Midbrain (tissue), 1 donor: ENCODE data around the gene G6PC1.
"Not testable (repeated sequence)": the region's sequence is repeated elsewhere in the genome, so short reads cannot be mapped to it uniquely, and the experiment has no call there.

Experiments used
- DNase-seq: peaks from one replicate; lab custom pipeline; 2025; lab: John Stamatoyannopoulos, UW

G6PC1 gene

DNA sequence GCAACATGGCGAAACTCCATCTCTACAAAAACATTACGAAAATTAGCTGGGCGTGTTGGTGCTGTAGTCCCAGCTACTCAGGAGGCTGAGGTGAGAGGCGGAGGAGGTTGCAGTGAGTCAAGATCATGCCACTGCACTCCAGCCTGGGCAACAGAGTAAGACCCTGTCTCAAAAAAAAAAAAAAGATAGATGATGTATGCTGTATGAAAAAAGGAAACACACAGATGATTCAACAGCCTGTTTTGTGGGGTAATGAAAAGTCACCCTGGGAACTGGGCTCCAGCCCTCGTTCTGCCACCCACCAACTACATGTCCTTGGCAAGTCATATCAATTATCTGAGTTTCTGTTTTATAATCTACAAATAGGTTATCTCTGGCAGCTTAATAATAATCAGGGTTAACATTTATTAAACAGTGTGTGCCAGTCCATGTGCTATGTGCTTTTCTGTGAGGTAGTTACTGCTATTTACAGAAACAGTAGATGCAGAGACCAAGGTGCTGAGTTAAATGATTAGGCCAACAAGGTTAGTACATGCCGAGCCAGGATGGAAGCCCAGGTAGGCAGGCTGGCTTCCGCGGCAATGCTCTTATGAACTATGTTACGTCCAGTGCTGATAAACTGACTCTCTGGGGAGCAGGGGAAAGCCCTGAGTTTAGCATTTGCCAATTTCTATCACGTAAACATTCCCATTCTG, 1.1 kb downstream of the G6PC1 start:
- no peak for DNase-seq

DNA sequence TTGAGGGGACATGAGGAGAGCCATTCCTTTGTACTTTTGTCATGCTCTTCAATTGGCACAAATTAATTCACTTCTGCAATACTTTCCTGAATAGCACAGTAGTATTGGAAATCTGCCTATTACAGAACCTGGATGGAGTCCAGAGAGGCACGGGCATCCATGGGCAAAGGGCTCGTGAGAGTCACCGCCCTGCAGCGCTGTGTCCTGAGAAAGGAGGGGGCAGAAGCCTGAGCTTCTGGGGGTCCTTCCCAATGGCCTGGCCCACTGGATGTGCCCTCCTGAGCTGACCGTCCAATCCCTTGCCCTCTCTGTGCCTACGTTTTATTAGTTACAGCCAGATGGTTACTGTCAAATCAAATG, 3.5 kb downstream of the G6PC1 start:
- DNase-seq: no peak

DNA sequence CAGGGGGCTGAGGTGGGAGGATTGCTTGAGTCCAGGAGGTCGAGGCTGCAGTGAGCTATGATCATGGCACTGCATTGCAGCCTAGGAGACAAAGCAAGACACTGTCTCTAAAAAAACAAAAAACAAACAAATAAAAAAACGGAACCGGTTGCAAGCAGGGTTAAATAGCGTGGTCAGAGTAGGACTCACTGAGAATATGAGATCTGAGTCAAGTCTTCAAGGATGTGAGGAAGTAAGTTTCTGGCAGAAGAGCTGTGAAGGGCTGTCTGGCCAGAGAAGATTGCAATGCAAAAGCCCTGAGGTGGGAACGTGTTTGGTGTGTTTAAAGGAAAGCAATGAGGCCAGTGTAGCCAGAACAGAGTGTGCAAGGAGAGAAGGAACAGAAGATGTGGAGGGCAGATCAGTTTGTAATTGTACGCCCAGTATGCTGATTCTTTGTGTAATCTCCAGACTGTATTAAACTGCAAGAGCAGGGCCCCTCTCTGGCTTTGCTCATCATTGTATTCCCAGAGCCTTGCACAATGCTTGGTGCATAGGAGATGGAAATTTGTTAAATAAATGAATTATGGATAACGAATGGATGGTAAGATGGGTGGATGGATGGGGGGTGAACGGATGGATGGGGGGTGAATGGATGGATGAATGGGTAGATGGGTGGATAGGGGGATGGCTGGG, 6.3 kb downstream of the G6PC1 start:
- no peak for DNase-seq

DNA sequence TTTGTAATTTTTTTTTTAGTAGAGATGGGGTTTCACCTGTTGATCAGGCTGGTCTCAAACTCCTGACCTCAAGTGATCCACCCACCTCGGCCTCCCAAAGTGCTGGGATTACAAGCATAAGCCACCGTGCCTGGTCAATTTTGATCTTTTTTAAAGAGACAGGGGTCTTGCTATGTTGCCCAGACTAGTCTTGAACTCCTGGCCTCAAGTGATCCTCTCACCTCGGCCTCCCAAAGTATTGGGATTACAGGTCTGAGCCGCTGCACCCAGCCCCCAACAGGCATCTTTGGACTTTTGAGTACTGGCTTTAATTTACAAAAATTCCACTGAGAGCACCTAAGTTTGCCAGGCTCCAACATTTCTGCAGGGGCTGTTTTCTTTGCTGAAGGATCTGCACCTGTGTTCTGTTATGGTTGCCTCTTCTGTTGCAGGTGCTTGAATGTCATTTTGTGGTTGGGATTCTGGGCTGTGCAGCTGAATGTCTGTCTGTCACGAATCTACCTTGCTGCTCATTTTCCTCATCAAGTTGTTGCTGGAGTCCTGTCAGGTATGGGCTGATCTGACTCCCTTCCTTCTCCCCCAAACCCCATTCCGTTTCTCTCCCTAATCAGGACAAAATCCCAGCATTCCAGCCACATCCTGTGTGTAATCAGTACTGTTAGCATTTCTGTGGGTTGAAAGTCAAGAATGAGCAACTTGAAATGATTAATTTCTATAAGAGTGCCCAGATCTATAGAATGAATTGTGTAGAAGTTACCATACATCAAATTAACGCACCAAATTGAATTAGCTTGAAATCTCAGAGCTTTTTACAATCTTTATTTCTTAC, 8.5 kb downstream of the G6PC1 start:
- no peak for DNase-seq

DNA sequence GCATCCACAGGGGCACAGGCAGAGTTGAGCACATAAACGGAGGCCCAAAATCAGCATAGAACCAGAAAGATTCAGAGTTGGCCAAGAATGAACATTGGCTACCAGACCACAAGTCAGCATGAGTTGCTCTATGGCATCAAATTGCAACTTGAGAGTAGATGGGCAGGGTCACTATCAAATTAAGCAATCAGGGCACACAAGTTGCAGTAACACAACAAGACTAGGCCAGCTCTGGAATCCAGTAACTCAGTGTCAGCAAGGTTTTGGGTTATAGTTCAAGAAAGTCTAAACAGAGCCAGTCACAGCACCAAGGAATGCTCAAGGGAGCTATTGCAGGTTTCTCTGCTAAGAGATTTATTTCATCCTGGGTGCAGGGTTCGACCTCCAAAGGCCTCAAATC, 12.9 kb downstream of the G6PC1 start:
- DNase-seq: no peak

DNA sequence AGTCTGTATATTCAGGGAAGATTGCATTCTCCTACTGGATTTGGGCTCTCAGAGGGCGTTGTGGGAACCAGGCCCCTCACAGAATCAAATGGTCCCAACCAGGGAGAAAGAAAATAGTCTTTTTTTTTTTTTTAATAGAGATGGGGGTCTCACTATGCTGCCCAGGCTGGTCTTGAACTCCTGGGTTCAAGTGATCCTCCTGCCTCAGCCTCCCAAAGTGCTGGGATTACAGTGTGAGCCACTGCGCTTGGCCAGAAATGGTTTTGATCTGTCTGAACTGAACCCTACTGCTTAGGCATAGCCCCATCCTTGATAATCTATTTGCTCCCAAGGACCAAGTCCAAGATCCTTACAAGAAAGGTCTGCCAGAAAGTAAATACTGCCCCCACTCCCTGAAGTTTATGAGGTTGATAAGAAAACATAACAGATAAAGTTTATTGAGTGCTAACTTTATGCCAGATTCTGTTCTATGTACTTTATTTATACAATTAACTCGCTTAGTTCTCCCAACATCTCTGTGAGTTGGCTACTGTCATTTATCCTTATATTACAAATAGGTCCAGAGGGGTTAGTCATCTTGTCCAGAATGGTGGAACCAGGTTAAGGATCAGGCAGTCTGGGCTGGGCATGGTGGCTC, 13.5 kb downstream of the G6PC1 start:
- no peak for DNase-seq

DNA sequence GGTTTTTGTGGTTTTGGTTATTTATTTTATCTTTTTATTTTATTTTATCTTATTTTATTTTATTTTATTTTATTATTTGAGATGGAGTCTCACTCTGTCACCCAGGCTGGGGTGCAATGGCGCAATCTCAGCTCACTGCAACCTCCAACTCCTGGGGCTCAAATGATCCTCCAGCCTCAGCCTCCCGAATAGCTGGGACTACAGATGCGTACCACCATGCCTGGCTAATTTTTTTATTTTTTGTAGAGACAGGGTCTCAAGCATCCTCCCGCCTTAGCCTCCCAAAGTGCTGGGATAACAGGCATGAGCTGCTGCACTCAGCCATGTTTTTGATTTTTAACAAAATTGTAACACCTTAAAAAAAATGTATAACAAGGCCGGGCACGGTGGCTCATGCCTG, 14.7 kb downstream of the G6PC1 start:
- DNase-seq: not testable (repeated sequence)

DNA sequence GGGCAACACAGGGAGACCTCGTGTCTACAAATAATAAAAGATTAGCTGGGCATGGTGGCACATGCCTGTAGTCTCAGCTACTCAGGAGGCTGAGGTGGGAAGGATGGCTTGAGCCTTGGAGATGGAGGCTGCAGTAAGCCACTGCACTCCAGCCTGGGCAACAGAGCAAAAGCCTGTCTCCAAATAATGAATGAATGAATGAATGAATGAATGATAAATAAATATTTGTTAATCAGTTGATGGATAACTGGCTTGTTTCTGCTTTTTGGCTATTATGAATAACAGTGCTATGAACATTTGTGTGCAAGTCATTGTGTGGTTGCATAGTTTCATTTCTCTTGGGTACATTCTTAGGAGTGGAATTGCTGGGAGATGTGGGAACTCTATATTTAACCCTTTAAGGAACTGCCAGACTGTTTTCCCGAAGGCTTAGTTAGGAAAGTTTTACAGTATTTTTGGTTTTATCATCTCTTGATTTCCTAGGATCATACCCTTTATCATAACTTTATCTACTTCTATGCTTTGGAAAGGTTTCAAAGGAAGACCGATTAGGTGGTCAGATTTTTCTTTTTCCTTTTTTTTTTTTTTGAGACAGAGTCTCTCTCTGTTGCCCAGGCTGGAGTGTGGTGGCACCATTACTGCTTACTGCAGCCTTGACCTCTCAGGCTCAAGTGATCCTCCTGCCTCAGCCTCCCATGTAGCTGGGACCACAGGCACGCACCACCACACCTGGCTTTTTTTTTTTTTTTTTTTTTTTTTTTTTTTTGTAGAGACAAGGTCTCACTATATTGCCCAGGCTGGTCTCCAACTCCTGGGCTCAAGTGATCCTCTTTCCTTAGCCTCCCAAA, 16.0 kb downstream of the G6PC1 start:
- not testable (repeated sequence) for DNase-seq

DNA sequence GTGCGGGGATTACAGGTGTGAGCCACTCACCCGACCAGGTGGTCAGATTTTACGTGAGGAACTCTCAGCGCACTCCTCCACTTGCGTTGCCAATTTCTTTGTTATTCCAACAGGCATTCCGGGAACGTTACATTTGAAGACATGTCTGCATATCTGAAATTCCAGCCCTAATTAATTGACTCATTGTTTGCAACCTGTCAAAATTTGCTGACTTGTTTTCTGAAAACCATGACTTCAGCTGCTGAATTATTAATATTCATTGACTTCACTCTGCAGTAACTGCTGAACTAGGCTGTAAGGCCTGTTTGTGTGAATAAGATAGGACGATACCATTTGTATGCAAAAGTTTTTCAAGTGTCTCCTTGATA, 16.6 kb downstream of the G6PC1 start:
- no peak for DNase-seq

DNA sequence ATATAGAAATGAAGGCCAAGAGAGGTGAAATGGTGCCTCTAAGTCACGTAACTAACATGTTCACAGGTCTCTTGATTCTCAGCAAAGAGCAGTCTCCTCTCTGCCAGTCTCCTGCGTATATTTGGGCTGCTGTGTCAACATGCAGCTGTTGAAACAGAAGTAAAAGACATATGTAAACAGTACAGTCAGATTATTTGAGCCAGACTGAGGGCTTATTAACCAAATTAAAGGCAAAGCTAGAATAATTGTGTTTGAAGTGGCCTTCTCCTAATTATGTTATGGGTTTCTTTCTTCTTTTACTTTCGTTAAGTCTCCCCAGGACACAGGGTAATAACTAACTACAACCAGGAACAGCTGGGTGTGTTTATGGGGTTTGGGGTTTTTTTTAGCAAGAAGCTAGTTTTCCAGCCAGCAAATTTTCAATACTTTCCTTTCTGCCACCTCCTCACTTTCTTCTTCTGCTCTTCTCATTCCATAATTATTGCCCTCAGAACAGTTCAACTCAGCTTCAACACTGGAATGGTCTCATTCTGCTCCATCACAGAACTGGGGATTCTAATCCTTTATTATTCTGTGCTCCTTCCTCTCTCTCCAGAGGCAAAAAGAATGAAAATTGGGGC, 18.4 kb downstream of the G6PC1 start:
- no peak for DNase-seq

DNA sequence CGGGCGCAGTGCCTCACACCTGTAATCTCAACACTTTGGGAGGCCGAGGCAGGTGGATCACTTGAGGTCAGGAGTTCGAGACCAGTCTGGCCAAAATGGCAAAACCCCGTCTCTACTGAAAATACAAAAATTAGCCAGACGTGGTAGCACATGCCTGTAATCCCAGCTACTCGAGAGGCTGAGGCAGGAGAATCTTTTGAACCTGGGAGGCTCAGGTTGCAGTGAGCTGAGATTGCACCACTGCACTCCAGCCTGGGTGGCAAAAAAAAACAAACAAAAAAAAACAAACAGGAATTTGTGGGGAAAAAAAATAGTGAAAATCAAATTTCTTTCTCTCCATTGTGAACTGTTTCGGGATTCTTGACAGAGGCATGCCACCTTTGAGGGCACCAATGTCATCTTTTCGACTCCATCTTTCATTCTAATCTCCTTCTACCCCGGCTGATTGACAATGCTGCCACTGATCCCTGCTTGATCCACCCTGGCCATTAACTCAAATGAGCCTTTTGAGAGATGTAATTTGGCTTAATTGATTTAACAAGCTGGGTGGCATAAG, 19.0 kb downstream of the G6PC1 start:
- not testable (repeated sequence) for DNase-seq

DNA sequence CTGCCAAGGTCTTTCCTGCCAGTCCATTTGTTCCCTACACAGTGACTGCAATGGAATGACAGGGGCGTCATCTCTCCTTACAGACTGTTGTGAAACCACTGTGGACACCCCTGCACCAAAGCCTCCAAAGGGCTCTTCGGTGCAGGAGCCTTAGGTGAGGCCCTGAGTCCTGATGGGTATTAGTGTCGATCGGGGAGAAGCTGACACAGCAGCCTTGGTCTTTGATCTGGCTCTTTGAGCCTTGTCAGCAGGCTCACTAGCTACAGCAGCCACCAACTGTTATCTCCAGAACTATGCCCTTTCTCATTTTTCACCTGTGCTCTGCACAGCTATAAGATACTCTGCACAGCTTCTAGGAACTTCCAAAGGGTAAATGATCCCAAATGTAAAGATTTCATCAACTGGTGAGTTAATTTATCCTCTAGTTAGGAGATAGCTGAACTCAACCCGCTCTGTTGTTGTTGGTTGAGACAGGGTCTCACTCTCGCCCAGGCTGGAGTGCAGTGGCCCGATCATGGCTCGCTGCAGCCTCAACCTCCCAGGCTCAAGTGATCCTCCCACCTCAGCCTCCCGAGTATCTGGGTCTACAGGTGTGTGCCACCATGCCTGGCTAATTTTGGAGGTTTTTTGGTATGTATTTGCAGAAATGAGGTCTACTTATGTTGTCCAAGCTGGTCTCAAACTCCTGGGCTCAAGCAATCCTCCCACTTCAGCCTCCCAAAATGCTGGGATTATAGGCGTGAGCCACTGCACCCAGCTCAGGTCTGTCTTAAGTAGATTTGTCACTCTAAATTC, 19.7 kb downstream of the G6PC1 start:
- DNase-seq: no peak

DNA sequence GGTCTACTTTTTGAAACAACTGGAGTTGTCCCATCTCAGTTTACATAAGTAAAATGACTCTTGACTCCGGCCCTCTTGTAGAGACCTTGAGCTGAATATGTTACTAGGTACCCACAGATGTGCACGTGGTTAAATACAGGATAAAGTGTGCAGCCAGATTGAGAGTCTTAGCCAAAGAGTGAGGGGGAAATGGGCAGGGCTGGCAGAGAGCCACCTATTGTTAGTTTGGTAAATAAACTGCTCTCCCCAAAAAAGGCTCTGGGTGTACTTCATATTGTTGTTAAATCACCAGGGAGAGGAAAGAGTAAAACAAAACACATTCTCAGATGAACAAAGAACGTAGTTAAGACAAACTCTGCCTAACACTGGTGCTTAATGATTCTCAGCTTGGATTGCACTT, 20.3 kb downstream of the G6PC1 start:
- DNase-seq: no peak

DNA sequence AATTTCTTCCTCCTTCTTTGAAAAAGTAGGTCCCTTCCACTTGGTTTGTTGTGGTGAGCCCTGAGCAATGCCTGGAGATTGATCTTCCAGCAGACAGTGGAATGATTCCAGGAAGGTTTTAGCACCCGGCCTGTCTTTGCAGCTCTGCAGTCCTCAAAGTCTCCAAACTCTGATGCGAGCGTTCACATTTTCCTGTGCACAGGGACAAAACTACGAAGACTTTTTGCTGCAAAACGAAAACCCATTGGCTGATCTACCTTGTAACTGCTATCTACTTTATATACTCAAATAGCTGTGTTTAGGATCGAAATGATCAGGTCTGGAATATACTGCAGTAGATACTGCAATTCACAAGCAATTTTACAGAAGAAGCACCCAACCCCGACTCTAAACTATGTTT, 21.7 kb downstream of the G6PC1 start:
- DNase-seq: no peak

DNA sequence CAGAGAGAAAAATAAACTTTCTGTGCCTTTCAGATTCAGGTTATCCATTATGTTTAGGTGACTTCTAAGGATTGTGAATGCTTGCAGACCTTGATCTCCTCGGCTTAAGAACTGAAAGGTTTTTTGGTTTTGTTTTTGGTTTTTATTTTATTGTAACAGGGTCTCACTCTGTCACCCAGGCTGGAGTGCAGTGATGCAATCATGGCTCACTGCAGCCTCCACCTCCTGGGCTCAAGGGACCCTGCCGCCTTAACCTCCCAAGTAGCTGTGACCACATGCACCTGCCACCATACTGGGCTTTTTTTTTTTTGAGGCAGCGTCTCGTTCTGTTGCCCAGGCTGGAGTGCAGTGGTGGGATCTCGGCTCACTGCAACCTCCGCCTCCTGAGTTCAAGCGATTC, 22.9 kb downstream of the G6PC1 start:
- DNase-seq: not testable (repeated sequence)

DNA sequence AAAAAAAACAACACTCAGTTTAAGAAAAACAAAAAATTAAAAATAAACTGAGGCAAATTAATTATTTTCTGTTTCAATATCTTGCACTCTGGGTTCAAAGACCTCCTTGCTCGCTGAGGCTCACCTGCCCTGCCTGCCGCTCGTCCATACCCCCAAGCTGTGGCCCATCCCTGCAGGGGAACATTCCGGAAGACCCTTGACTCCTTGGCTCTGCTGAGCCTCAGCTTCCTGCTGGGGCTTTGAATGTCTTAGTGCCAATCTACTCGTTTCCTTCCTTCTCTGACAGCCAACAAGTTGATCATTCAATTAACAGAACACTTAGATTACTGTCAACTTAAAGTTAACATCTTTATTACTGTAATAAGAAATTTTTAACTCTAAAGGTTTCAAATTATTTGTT, 24.3 kb downstream of the G6PC1 start:
- no peak for DNase-seq

DNA sequence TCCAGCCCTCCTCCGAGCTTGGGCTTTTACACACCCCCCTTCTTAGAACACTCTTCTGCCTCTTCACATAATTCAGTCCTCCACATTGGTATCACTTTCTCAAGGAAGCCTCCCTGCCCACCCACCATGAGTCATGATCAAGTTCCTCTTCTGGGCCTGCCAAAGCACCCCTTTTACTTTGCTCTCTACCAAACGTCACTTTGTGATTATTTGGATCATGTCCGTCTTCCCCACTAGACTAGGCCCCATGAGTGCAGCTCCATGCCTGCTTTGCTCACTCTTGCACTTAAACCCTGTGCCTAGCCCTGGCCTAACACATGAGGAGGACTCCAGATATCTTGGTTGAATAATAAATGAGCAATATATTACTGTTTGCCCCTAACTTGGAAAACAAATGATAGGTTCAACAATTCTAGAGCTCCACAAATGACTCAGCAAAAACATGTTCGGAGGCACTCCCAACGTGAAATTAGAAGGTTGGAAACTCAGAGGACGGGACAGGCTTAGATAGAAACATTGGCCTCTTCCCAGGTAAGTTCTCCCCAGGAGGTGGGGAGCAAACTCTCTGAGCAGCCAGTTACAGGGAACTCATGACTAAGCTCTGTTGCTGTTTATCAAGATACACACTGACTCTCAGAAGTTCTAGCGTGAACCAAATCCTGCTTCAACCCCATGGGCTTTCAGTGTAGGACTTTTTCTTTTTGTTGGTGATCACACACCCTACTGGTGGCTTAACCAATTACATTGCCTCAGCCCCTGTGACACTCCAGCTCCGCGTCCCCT, 28.3 kb downstream of the G6PC1 start:
- DNase-seq: no peak

DNA sequence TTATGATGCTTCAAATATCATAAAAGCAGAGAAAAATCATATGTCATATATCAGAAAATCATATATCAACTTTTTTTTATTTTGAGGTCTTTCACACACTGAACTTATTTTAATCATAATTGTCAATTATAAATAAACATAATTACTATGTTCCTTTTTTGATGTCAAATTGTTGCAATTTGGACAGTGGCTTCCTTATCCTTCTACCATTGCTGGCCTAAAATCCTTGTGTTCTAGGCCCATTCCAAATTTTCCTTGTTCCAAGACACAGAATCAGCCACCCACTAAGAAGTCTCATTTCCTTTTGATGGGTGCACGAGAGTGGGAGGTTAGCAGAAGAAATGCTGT, 28.9 kb downstream of the G6PC1 start:
- DNase-seq: no peak
